Measurements from ENCODE around the gene ARSB. TPM values are rescaled to one million over a fixed set of nuclear protein-coding genes. Genes with fewer than 3 reads are reported as not detected.

The ARSB gene
- total and polyA plus RNA-seq, 10 of the 15 experiments (the other 5 are each of a cell fraction or from before 2014, with no cell fraction given): 1.2 to 8.2 (median 6.1) TPM

DNA sequence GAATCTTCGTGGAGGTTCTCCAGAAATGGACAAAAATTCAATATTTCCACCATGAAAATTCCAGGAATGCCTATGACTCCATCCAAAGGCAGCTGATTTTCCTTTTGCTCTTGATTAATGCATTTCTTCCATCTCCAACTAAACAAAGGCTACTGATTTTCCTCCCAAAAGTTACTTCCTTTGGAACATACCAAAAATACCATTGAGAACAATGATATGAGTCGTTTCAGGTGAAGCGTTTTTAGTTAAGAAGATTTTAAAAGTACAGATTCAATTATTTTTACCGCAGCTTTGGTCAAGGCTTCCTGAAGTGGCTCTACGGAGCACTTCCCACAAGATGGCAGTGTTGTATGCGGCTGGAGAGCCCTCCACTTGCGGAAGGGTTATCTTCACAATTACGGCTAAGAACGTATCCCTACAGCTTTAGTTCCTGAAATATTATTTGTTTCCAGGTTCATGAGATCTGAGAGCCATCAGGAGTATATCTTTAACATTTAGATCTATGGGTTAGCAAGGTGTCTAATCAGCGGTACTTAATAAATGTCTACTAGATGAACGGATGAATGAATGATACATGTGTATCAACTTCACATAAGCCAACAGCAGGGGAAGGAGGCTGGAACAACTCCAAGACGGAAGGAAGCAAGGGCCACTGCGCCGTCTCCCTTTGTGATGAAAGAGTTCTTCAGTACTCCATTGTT lies 35.9 kb upstream of the ARSB start (continued):
- TF ChIP-seq, protein P1, sequence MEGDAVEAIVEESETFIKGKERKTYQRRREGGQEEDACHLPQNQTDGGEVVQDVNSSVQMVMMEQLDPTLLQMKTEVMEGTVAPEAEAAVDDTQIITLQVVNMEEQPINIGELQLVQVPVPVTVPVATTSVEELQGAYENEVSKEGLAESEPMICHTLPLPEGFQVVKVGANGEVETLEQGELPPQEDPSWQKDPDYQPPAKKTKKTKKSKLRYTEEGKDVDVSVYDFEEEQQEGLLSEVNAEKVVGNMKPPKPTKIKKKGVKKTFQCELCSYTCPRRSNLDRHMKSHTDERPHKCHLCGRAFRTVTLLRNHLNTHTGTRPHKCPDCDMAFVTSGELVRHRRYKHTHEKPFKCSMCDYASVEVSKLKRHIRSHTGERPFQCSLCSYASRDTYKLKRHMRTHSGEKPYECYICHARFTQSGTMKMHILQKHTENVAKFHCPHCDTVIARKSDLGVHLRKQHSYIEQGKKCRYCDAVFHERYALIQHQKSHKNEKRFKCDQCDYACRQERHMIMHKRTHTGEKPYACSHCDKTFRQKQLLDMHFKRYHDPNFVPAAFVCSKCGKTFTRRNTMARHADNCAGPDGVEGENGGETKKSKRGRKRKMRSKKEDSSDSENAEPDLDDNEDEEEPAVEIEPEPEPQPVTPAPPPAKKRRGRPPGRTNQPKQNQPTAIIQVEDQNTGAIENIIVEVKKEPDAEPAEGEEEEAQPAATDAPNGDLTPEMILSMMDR (IDR thresholded peaks at IDR 0.05 in 2 of 3, conservative IDR thresholded peaks at IDR 0.05 in 1 of 3; ENCODE audit: control insufficient read depth in 2 of 3, extremely low read depth in 1 of 3, insufficient read depth in 1 of 3, low read depth in 3 of 3, low read length in 3 of 3): peak; percentile 68 to 83 (median 78)
- TF ChIP-seq TARDBP (IDR thresholded peaks at IDR 0.05; ENCODE audit: borderline replicate concordance) (no peak), RAD21 (IDR thresholded peaks at IDR 0.05; ENCODE audit: insufficient read depth, low read depth, low read length) (peak; percentile 67), TCF7 (IDR thresholded peaks at IDR 0.05; ENCODE audit: borderline replicate concordance) (no peak), ZNF24 (IDR thresholded peaks at IDR 0.05) (peak; percentile 65; the same call in 1 of the 2 replicates), YY1 (IDR thresholded peaks at IDR 0.05; ENCODE audit: low read depth, low read length) (0 out of 2 replicates have a peak, but pooled peaks have one; percentile 27), IKZF2 (IDR thresholded peaks at IDR 0.05) (no peak), HDAC2 (IDR thresholded peaks at IDR 0.05) (no peak)
- TF ChIP-seq, protein P2, sequence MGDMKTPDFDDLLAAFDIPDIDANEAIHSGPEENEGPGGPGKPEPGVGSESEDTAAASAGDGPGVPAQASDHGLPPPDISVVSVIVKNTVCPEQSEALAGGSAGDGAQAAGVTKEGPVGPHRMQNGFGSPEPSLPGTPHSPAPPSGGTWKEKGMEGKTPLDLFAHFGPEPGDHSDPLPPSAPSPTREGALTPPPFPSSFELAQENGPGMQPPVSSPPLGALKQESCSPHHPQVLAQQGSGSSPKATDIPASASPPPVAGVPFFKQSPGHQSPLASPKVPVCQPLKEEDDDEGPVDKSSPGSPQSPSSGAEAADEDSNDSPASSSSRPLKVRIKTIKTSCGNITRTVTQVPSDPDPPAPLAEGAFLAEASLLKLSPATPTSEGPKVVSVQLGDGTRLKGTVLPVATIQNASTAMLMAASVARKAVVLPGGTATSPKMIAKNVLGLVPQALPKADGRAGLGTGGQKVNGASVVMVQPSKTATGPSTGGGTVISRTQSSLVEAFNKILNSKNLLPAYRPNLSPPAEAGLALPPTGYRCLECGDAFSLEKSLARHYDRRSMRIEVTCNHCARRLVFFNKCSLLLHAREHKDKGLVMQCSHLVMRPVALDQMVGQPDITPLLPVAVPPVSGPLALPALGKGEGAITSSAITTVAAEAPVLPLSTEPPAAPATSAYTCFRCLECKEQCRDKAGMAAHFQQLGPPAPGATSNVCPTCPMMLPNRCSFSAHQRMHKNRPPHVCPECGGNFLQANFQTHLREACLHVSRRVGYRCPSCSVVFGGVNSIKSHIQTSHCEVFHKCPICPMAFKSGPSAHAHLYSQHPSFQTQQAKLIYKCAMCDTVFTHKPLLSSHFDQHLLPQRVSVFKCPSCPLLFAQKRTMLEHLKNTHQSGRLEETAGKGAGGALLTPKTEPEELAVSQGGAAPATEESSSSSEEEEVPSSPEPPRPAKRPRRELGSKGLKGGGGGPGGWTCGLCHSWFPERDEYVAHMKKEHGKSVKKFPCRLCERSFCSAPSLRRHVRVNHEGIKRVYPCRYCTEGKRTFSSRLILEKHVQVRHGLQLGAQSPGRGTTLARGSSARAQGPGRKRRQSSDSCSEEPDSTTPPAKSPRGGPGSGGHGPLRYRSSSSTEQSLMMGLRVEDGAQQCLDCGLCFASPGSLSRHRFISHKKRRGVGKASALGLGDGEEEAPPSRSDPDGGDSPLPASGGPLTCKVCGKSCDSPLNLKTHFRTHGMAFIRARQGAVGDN (IDR thresholded peaks at IDR 0.05): no peak
- TF ChIP-seq, protein P3, sequence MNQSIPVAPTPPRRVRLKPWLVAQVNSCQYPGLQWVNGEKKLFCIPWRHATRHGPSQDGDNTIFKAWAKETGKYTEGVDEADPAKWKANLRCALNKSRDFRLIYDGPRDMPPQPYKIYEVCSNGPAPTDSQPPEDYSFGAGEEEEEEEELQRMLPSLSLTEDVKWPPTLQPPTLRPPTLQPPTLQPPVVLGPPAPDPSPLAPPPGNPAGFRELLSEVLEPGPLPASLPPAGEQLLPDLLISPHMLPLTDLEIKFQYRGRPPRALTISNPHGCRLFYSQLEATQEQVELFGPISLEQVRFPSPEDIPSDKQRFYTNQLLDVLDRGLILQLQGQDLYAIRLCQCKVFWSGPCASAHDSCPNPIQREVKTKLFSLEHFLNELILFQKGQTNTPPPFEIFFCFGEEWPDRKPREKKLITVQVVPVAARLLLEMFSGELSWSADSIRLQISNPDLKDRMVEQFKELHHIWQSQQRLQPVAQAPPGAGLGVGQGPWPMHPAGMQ (IDR thresholded peaks at IDR 0.05; ENCODE audit: borderline replicate concordance): no peak
- TF ChIP-seq, protein P4, sequence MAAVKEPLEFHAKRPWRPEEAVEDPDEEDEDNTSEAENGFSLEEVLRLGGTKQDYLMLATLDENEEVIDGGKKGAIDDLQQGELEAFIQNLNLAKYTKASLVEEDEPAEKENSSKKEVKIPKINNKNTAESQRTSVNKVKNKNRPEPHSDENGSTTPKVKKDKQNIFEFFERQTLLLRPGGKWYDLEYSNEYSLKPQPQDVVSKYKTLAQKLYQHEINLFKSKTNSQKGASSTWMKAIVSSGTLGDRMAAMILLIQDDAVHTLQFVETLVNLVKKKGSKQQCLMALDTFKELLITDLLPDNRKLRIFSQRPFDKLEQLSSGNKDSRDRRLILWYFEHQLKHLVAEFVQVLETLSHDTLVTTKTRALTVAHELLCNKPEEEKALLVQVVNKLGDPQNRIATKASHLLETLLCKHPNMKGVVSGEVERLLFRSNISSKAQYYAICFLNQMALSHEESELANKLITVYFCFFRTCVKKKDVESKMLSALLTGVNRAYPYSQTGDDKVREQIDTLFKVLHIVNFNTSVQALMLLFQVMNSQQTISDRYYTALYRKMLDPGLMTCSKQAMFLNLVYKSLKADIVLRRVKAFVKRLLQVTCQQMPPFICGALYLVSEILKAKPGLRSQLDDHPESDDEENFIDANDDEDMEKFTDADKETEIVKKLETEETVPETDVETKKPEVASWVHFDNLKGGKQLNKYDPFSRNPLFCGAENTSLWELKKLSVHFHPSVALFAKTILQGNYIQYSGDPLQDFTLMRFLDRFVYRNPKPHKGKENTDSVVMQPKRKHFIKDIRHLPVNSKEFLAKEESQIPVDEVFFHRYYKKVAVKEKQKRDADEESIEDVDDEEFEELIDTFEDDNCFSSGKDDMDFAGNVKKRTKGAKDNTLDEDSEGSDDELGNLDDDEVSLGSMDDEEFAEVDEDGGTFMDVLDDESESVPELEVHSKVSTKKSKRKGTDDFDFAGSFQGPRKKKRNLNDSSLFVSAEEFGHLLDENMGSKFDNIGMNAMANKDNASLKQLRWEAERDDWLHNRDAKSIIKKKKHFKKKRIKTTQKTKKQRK (IDR thresholded peaks at IDR 0.05; ENCODE audit: low read depth, low read length): no peak
- TF ChIP-seq, protein P5, sequence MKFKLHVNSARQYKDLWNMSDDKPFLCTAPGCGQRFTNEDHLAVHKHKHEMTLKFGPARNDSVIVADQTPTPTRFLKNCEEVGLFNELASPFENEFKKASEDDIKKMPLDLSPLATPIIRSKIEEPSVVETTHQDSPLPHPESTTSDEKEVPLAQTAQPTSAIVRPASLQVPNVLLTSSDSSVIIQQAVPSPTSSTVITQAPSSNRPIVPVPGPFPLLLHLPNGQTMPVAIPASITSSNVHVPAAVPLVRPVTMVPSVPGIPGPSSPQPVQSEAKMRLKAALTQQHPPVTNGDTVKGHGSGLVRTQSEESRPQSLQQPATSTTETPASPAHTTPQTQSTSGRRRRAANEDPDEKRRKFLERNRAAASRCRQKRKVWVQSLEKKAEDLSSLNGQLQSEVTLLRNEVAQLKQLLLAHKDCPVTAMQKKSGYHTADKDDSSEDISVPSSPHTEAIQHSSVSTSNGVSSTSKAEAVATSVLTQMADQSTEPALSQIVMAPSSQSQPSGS (IDR thresholded peaks at IDR 0.05; ENCODE audit: low read length): no peak

Data from GM12878 (cell line).